HG02885 (cell line): ENCODE measurements around the gene LCK.
"Not testable (repeated sequence)": the region's sequence is repeated elsewhere in the genome, so short reads cannot be mapped to it uniquely, and the experiment has no call there.

ENCODE experiments used
- ATAC-seq: cut with Tn5 transposase; IDR thresholded peaks from one replicate; pipeline ENCODE4 v1.9.1; 2021; ENCODE audit warnings: mild to moderate bottlenecking; ENCODE audit not compliant: unreplicated experiment, poor library complexity

LCK gene

DNA sequence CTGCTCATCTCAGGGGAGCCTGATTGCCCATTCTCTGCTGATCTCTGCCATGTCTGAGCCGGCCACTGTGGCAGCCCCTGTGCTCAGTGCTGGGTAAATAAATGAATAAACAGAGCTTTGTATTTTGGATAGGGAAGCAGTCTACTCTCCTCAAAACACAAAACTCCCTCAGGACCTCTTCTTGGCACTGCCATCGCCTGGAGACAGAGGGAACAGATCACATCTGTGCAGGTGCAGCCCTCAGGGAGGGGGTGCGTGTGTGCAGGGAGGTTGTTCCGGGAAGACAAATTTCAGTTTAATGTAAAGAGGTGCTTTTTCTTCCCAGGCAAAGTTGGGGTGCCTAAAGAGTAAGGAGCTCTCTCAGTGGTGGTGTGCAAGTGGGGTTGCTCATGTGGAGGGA is 11.7 kb upstream of the LCK start:
- ATAC-seq = no peak

DNA sequence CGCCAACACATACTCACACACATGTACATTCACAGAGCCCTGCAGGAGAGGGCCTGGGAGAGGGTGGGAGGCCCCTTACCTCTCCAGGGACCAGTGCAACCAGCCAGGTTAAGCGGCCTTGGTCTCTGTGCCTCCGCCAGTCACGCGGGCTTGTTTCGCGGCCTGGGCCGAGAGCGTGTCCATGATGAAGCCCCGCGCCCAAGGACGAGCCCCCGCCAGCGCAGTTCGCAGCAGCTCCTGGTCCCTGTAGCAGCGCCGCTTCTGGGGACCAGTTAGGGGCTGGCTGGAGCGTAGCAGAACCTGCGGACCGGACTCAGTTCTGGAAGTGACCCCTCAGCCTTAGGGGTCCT is 11.3 kb upstream of the LCK start:
- no peak for ATAC-seq

DNA sequence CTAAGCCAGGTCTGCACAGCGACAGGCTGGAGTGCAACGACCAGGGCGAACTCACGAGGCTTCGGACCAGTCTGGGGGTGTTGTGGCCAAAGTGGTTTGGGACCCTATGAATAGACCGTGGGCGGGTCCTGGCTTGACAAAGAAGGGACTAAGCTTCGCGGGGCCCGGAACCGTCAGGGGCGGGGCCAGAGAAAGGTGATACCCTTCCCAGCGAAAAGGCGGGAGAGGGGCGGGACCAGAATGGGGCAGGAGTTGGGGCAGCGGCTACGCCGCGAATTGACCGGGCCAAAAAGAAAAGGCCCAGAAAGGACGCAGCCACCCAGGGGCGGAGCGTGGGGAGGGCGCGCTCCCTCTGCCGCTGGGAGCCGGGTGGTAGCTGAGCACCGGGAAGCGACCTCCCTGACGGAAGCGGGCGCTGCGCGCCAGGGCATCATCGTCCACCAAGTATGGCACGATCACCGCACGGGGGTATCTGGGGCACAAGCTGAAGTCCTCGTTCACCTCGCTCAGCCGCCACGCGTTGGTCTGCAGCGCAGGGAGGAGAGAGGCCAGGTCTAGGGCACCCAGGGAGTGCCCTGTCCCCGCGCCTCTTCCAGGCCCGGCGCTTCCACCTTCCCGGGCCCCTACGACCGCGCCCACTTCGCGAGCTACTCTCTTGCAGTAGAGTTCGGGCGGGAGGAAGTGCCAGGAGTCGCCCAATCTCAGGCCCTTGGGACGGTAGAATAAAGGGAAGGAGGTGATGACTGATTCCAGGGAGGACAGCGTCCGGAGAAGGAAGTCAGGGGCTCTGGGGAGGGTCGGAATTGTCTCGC is 10.7 kb upstream of the LCK start:
- no peak for ATAC-seq

DNA sequence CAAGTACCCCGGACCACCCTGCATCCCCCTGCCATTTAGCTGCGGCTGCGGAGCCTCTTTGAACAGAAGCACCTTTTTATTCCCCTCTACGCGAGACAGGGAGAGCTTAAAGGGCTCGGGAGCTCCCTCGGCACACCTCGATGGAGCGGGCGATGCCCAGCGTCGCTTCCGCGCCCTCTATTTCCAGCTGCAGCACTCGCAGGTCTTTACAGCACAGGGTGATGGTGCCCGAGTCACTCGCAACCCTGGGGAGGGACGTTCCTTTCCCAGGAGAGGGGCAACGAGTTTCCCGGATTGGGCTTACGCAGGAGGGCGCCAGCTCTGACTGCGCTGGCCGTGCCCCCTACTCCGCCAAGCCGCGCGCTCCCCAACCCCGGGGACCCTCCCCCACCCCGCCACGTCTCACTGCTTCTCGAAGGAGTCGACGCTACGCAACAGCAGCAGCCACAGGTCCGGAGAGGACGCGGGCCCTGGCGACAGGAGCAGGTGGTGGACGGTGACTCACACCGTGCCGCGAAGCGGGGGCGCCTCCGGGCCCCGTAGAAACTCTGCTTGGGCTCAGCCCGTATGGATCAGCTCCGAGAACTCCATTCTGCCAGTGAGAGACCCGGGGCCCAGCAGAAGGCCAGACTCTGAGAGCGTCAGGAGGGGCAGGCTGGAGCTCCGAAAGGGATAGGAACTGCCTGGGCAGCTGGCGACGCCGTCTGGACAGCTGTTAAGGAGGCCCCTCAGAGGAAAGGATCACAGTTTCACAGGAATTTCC is 9.9 kb upstream of the LCK start:
- no peak for ATAC-seq

DNA sequence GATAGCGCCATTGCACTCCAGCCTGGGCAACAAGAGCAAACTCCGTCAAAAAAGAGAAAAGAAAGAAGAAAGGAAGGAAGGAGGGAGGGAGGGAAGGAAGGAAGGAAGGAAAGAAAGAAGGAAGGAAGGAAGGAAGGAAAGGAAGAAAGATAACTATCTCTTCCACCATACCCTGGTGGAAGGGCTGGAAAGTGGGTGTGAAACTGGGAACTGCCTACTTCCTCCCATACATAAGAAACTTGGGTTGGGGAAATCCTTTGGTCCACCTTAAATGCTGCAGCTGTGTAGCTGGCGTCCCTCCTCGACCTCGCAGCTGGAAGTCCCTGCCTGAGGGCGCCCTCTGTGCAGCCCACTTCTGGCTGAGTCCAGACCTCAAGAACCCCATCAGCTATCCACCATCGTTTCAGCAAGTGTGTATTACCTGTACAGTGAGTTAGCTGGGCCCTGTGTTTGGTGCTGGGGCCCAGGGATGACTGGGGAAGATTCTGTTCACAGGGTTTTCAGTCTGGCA is 8.7 kb upstream of the LCK start:
- no peak for ATAC-seq

DNA sequence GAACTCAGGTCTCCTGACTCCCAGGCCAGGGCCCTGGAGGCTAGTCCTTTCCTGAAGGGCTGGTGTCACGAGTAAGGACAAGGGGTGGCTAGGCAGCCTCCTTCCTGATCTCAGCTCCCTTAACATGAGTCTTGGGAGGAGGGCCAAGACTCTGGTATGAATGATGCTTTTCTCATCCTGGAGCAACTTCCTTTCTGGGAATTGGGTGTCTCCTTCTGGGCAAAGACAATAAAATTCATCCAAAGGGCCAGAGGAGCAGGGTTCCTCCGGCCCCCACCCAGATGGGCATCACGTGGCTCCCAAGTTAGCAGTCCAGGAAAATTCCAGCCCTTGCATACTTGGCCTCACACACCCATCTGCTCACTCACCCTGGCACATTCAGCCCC is 4.2 kb upstream of the LCK start, which contains the start of gene FAM167B:
Gene FAM167B (plus strand): TSS at position 335 of the 386 bp plus-strand sequence. CDS start 200 bp downstream, outside the sequence.
- no peak for ATAC-seq

DNA sequence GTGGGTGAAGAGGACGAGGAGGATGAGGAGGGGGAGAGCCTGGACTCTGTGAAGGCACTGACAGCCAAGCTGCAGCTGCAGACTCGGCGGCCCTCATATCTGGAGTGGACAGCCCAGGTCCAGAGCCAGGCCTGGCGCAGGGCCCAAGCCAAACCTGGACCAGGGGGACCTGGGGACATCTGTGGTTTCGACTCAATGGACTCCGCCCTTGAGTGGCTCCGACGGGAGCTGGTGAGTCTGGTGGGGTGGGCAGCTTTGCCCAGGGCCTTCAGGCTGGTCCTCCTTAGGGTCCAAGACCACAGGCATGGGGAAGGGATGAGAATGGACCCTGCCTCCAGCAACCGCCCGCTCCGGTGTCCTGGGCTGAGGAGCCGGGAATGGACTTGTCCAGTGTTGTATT is 3.6 kb upstream of the LCK start:
- no peak for ATAC-seq

DNA sequence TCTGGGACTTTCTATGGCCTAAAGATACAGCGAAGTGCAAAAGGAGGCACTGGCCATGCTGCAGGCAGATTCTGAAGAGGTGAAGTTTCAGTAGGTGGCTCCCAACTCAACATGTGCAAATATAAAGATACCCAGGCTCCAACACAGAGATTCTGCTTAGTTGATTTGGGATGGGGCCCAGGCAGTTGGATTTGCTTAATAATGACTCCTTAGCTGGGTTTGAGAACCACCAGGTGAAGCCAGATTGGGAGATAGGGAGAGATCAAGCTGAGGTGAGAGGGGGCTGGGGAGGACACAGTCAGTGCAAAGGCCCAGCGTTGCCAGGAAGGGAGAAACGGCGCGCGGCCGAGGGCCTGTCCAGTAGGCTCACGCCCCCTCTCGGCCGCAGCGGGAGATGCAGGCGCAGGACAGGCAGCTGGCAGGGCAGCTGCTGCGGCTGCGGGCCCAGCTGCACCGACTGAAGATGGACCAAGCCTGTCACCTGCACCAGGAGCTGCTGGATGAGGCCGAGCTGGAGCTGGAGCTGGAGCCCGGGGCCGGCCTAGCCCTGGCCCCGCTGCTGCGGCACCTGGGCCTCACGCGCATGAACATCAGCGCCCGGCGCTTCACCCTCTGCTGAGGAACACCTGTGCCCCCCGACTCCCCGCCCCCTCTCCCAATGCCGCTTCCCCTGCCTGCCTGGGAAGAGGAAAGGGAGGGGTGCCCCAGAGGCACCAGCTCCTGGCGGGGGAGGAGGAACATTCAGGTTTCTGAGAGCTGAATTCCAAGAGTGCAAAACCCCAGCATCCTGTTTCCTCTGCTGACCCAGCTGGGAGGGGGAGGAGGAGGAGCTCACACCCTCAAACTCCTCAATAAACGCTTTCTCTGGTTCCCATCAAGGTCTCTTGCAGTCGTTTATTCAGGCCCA is 2.8 kb upstream of the LCK start:
- ATAC-seq = peak; percentile 41

DNA sequence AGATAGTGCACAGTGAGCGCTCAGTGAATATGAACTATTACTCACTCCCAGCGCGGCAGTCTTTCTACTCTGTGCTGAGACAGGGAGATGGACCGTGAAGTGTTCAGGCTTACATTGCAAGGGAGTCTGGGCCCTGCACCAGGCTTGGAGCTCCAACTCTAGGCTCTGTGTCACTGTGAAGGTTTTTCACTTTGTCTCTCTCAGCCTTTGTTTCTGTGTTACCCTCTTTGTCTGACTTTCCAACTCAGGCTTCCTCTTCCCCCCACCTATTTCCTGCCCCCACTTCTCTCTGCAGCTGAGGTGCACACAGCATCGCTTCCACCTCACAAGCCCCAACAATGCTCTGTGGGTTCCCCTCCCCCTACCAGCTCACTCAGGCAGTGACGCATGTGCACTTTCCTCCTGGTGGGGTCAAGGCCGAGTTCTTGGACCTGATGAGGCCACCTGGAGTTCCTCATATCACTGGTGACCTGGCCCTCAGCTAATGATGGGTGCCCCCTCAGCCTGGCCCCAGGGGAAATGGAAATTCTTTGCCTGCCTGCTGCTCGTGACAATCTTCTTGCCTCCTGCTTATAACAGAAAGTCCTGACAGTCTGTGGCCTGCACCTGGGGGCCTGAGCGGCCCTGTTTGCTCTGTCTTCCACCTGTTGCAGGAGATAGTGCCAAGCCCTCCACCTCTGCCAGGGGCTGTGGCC is 1.1 kb upstream of the LCK start:
- ATAC-seq = peak; percentile 62

DNA sequence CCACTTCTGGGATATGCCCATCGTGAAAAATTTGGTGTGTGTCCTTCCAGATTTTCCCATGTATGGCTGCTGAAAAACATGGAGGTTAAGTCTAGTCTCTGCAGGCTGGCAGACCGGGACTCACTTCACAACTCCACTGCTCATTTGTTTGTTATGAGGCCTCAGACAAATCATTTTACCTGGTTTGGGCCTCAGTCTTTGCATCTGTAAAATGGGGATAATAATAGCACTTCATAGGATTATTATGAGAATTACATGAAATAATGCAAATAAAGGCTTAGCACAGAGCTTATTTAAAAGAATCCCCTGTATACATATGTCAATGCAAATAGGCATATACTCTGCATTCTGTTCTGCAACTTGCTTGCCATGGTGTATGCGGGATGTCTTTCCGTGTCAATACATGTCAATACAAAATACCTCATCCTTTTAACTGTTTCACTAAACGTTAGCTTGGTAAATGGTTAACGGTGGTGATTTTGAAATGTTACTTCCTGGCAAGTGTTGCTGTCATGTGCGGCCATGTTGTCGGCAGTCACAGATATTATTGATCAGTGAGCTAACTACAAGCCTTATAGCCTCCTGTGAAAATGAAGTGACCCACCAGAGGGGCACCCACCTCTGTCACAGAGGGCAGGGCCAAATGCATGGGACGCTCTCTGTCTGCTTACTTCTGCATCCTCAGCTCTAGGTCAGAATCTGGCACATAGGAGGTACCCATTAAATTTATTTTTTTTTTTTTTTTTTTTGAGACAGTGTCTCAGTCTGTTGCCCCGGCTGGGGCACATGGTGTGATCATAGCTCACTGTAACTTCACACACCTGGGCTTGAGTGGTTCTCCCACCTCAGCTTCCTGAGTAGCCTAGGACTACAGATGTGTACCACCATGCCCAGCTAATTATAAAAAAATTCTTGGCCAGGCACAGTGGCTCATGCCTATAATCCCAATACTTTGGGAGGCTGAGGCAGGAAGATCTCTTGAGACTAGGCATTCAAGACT is 4.3 kb downstream of the LCK start:
- no peak for ATAC-seq

DNA sequence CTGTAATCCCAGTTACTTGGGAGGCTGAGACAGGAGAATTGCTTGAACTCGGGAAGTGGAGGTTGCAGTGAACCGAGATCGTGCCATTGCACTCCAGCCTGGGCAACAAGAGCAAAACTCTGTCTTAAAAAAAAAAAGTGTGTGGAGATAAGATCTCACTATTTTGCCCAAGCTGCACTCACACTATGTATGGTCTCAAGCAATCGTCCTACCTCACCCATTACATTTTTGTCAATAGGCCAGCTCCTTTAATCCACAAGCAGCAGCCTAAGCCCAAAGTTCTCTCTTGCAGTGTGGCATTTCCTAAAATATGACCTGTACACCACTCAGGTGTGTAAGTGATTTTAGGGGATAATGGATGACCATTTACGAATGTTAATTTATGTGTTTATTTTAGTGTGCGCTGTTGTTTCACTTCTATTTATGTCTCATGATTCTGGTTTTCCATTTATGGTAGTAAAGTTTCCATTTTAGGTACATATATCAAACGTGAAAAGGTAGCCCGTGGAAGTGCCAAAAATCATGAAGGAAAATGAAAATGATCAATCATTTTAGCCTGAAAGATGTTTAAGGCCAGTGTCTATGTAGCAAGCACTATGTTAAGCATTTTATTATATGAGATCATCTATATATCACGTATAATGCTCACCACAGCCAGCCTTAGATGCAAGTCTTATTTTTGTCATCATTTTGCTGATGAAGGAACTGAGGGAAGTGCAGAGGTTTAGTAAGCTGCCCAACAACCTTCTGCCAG is 5.6 kb downstream of the LCK start:
- no peak for ATAC-seq

DNA sequence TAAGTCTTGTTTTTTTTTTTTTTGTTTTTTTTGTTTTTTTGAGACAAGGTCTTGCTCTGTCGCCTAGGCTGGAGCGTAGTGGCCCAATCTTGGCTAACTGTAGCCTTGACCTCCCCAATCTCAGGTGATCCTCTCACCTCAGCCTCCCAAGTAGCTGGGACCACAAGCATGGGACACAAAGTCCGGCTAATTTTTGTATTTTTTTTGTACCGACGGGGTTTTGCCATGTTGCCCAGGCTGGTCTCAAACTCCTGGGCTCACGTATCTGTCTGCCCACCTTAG is 6.1 kb downstream of the LCK start:
- no peak for ATAC-seq

DNA sequence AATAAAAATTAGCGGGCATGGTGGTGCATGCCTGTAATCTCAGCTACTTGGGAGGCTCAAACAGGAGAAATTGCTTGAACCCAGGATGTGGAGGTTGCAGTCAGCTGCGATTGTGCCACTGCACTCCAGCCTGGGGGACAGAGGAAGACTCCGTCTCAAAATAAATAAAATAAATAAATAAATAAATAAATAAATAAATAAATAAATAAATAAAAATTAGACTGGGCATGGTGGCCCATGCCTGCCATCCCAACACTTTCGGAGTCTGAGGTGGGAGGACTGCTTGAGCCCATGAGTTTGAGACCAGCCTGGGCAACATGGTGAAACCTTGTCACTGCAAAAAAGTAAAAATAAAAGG is 12.2 kb downstream of the LCK start:
- not testable (repeated sequence) for ATAC-seq

DNA sequence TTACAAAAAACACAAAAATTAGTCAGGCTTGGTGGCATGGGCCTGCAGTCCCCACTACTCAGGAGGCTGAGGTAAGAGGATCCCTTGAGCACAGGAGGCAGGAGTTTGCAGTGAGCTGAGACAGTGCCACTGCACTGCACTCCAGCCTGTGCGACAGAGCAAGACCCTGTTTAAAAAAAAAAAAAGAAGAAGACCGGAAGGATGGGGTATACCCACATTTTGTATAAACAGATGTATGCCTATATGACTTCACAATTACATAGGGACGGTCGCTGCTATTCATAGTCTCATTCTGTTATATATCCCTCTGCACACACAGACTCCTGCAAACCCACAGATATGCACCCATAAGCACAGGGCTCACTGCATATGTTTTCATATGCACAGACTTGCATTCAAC is 12.7 kb downstream of the LCK start:
- no peak for ATAC-seq

DNA sequence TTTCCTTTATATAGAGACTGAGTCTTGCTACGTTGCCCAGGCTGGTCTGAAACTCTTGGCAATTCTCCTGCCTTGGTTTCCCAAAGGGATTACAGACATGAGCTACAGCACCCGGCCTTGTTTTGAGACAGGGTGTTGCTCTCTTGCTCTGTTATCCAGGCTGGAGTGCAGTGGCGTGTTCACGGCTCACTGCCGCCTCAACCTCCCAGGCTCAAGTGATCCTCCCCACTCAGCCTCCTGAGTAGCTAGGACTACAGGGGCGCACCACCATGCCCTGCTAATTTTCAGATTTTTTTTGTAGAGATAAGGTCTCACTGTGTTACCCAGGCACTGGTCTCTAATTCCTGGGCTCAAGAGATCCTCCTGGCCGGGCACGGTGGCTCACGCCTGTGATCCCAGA is 14.8 kb downstream of the LCK start:
- no peak for ATAC-seq

DNA sequence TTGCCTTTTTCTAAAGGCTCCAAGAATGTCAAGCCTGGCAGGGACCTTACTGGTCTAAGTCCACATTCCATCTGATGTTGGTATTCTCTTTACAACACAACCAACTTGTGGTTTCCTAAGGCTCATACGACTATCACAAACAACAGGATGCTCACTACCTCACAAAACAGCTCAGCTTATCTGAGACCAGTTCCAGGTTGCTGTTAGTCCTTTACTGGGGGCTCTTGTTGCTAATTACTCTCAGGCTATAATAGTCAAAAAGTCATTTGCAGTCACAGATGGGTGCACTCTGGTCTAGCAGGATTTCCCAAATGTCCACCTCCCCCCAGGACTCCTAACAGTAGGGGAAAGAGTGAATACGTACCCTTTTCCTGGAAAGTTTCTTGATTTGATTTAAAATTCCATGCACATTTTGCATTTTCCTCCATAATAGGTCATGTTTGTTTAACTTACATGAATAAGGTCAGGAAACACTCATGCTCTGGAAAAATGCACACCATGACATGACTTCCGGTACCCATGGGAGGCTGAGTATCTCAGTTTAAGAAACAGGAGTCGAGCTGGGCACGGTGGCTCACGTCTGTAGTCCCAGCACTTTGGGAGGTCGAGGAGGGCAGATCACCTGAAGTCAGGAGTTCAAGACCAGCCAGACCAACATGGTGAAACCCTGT is 16.0 kb downstream of the LCK start:
- ATAC-seq = no peak

DNA sequence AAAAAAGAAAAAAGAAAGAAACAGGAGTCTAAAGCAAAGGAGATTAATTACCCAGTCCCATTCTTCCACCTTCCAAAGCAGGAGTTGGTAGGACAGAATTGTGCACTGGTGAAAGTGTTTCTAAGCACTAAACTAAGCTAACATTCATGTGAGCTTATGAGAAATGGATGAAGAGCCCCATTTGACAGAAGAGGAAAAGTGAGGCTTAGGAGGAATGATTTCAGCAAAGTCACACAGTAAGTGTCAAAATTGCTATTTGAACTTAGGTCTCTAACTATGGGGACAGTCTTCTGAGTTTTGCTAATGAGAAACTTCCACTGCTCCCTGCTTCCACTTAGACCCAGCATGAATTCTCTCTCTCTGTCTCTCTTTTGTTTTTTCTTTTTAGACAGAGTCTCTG is 18.7 kb downstream of the LCK start:
- ATAC-seq = no peak
